CD4-positive, alpha-beta memory T cell (primary cell): ENCODE data around the gene ELFN1. TPM values are rescaled to one million over a fixed set of nuclear protein-coding genes. Genes with fewer than 3 reads are reported as not detected.

Source experiments
- CTCF ChIA-PET: fragments of 350-600 bp; sonication (Branson Sonifier 250); formaldehyde crosslinking; loops from one replicate; lab custom pipeline; 2021; ENCODE audit warnings: inconsistent platforms; ENCODE audit not compliant: partially characterized antibody; lab: Charles Lee
- POLR2A ChIA-PET: fragments of 350-600 bp; sonication (Branson Sonifier 250); formaldehyde crosslinking; loops from one replicate; lab custom pipeline; 2021; ENCODE audit not compliant: partially characterized antibody; lab: Charles Lee
- DNase-seq, 5 donors: peaks; one replicate each; pipeline versions ENCODE4 v3.0.0 to v3.0.0-alpha.2; 2020 to 2022; ENCODE audit warnings: mixed read lengths in 1 of 5
- H3K27ac ChIP-seq: one replicate; pipeline ENCODE4 v1.7.0; 2013; ENCODE audit warnings: low read depth, low read length
- H3K27me3 ChIP-seq: 2 replicates; pipeline ENCODE4 v1.7.0; 2013; ENCODE audit warnings: mild to moderate bottlenecking, low read length, moderate library complexity; ENCODE audit not compliant: insufficient read depth
- H3K36me3 ChIP-seq: 2 replicates; pipeline ENCODE4 v1.7.0; 2013; ENCODE audit warnings: mild to moderate bottlenecking, low read length, moderate library complexity; ENCODE audit not compliant: insufficient read depth
- H3K4me1 ChIP-seq: 2 replicates; pipeline ENCODE4 v1.7.0; 2013; ENCODE audit warnings: mild to moderate bottlenecking, low read length, moderate library complexity; ENCODE audit not compliant: insufficient read depth
- H3K4me3 ChIP-seq, 2 donors: one replicate each; pipeline ENCODE4 v1.7.0; 2013; ENCODE audit warnings: low read length in 2 of 2, mild to moderate bottlenecking in 1 of 2
- H3K9me3 ChIP-seq, 2 donors: one replicate each; pipeline ENCODE4 v1.7.0; 2013; ENCODE audit warnings: low read length in 2 of 2, control low read depth in 1 of 2; ENCODE audit not compliant: control insufficient read depth in 1 of 2
- H3K27ac Mint-ChIP-seq, 7 donors: one replicate each; pipeline ENCODE4 v1.8.0; 2020 to 2021; ENCODE audit warnings: mixed read lengths in 7 of 7, mild to moderate bottlenecking in 6 of 7, inconsistent platforms in 3 of 7, moderate library complexity in 3 of 7
- H3K27me3 Mint-ChIP-seq, 2 donors: one replicate each; pipeline ENCODE4 v1.8.0; 2020 to 2021; ENCODE audit warnings: mixed read lengths in 2 of 2
- H3K36me3 Mint-ChIP-seq, 2 donors: one replicate each; pipeline ENCODE4 v1.8.0; 2020 to 2021; ENCODE audit warnings: mixed read lengths in 2 of 2, inconsistent platforms in 1 of 2, mild to moderate bottlenecking in 1 of 2
- H3K4me1 Mint-ChIP-seq, 4 donors: one replicate each; pipeline ENCODE4 v1.8.0; 2020 to 2021; ENCODE audit warnings: mixed read lengths in 4 of 4, mild to moderate bottlenecking in 1 of 4
- H3K4me3 Mint-ChIP-seq, 8 donors: one replicate each; pipeline ENCODE4 v1.8.0; 2020 to 2021; ENCODE audit warnings: mixed read lengths in 8 of 8, mild to moderate bottlenecking in 7 of 8, moderate library complexity in 6 of 8, inconsistent platforms in 3 of 8
- H3K9me3 Mint-ChIP-seq, 8 donors: one replicate each; pipeline ENCODE4 v1.8.0; 2020 to 2021; ENCODE audit warnings: mixed read lengths in 8 of 8, mild to moderate bottlenecking in 5 of 8, inconsistent platforms in 3 of 8, moderate library complexity in 1 of 8
- intact Hi-C: fragments of 100-400 bp; cut with micrococcal nuclease; formaldehyde crosslinking; loops from one replicate; pipeline ENCODE4 v1.15.1; 2023
- polyA plus RNA-seq, 2 donors: library from polyadenylated mRNA; unstranded; fragments of 300-500 nt; fragmentation: Illumina TruSeq; gene quantifications; one replicate each; pipeline ENCODE4 v1.2.3, GENCODE V29; 2021
- total RNA-seq, 2 experiments: library from RNA; stranded (reverse); gene quantifications; one replicate each; pipeline ENCODE4 v1.2.3, GENCODE V29; 2021

The ELFN1 gene
- total and polyA plus RNA-seq, 4 experiments from 2014 or later = 0.12 TPM; not detected in 3

DNA sequence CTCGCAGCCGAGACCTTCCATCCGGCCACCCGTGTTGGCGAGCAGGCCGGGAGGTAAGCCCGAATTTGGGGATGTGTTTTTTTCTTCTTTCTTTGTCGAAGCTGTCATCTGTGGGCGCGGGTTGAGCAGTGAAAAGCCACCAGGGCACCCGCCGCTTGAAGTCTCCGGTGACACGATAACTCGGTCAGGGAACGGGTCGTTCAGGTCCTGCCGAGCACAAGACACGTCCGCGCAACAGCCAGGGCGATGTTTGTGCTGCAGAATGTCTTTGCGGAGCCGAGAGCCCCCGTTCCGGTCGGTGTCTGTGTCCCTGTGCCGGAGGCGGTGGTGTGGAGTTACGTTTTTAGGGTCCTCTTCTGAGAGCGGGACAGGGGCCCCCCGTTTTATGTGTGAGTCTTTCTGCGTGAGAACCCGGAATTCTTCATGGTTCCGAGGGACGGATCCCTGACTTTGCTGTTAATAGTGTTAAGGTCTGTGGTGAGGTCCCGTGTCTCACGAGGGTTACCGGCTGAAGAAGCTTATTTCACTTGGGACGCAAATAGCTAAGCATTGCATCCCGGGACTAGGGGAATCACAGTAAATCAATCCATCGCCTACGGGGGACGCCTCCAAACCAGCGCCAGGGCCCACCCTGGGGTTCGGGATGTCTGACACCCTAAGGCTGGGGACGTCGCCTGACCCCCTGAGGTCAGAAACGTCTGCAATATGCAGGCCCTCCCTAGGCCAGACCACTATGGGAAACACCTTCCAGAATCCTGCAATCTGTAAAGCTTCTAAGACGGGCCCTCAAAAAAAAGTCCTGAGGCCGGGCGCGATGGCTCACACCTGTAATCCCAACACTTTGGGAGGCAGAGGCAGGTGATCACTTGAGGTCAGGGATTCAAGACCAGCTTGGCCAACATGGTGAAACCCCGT lies 99.5 kb downstream of the ELFN1 start:
- Mint-ChIP-seq H3K36me3 (no peaks in the 10 kb centered on the region), H3K4me1 (no peaks in the 10 kb centered on the region), H3K9me3 (peaks cover 0 to 15% (median 5%) of the 10 kb centered on the region in 8 donors), H3K27ac (no peak overlapping the region), H3K27me3 (peaks cover 0 to 3% of the 10 kb centered on the region in 2 donors), H3K4me3 (no peak overlapping the region)
- POLR2A ChIA-PET = no interaction called here
- intact Hi-C loops = no loop called here
- H3K4me1 ChIP-seq = no peaks in the 10 kb centered on the region
- CTCF ChIA-PET = no interaction called here
- no peaks in the 10 kb centered on the region for H3K27me3 ChIP-seq
- H3K4me3 ChIP-seq = no peak overlapping the region
- H3K9me3 ChIP-seq = no peaks in the 10 kb centered on the region
- H3K36me3 ChIP-seq = no peaks in the 10 kb centered on the region
- no peak overlapping the region for H3K27ac ChIP-seq
- DNase-seq = peak in 1 of 5 donors; percentile 7

DNA sequence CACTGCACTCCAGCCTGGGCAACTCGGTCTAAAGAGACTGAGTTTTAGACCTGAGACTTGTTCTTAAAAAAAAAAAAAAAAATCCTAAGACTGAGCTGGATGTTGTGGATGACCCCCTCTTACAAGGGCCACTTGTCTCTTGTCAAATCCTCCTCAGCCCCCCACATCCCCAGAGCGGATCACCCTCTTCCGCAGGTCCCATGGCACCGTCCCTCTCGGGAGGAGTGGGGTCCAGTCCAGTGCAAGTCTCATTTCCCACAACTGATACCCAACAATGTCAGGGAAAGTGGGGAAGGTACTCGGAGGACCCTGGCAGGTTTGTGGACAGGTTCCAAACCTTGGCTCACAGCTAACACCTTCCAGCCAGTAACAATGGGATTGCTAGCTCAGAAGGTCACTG lies 100.3 kb downstream of the ELFN1 start:
- Histone ChIP-seq H3K4me3 (no peak overlapping the region), H3K27me3 (no peaks in the 10 kb centered on the region), H3K4me1 (no peaks in the 10 kb centered on the region), H3K36me3 (no peaks in the 10 kb centered on the region), H3K27ac (no peak overlapping the region), H3K9me3 (no peaks in the 10 kb centered on the region)
- H3K9me3 Mint-ChIP-seq = peaks cover 0 to 18% (median 6%) of the 10 kb centered on the region in 8 donors
- H3K27me3 Mint-ChIP-seq = peaks cover 0 to 3% of the 10 kb centered on the region in 2 donors
- no peak overlapping the region for H3K4me3 Mint-ChIP-seq
- DNase-seq = no peak
- H3K27ac Mint-ChIP-seq = no peak overlapping the region
- intact Hi-C loops = no loop called here
- POLR2A ChIA-PET = no interaction called here
- H3K36me3 Mint-ChIP-seq = no peaks in the 10 kb centered on the region
- H3K4me1 Mint-ChIP-seq = no peaks in the 10 kb centered on the region
- CTCF ChIA-PET = no interaction called here

DNA sequence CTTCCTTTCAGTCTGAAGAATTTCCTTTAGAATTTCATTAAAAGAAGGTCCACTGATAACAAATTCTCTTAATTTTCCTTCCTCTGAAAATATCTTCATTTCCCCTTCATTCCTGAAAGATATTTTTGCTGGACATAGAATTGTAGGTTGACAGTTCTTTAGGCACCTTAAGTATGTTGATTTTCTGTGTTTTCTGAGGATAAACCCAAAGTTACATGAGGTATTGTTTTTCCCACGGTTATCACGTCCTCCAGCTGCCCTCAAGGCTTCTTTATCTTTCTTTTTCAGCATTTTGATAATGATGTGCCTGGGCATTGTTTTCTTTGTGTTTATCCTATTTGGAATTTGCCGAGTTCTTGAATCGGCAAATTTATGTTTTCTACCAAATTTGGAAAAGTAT lies 105.3 kb downstream of the ELFN1 start:
- Mint-ChIP-seq H3K9me3 (peaks cover 0 to 36% (median 27%) of the 10 kb centered on the region in 8 donors), H3K36me3 (peaks cover 0 to 1% of the 10 kb centered on the region in 2 donors), H3K27me3 (peaks cover 4 to 6% of the 10 kb centered on the region in 2 donors), H3K4me3 (no peak overlapping the region), H3K27ac (no peak overlapping the region), H3K4me1 (no peaks in the 10 kb centered on the region)
- Histone ChIP-seq H3K9me3 (no peaks in the 10 kb centered on the region), H3K4me3 (no peak overlapping the region), H3K36me3 (no peaks in the 10 kb centered on the region), H3K27me3 (no peaks in the 10 kb centered on the region), H3K4me1 (no peaks in the 10 kb centered on the region), H3K27ac (no peak overlapping the region)
- intact Hi-C loops = no loop called here
- DNase-seq = no peak
- POLR2A ChIA-PET = no interaction called here
- CTCF ChIA-PET = no interaction called here

DNA sequence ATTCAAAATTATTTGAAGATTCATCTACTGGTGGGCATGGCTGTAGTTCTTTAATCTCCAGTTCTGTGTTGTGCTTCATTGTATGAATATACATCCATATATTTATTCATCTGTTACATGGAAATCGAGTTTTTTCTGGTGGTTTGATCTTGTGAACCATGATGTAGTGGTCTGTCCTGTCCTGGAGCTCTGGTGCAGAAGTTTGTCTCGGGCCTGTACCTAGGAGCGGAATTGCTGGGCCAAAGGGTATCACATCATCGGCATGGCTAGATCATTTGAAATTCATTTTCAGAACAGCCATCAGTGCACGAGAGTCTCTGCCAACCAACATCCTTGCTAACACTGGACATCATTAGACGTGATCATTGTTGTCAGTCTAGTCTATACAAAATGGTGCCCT lies 107.0 kb downstream of the ELFN1 start:
- no peaks in the 10 kb centered on the region for H3K4me1 ChIP-seq
- Mint-ChIP-seq H3K4me3 (peak overlapping the region in 1 of 8 donors; percentile 10), H3K27ac (no peak overlapping the region), H3K4me1 (no peaks in the 10 kb centered on the region), H3K9me3 (peaks cover 0 to 36% (median 27%) of the 10 kb centered on the region in 8 donors), H3K36me3 (peaks cover 0 to 1% of the 10 kb centered on the region in 2 donors), H3K27me3 (peaks cover 6 to 7% of the 10 kb centered on the region in 2 donors)
- H3K4me3 ChIP-seq = no peak overlapping the region
- no peak for DNase-seq
- H3K36me3 ChIP-seq = no peaks in the 10 kb centered on the region
- no peak overlapping the region for H3K27ac ChIP-seq
- ChIA-PET CTCF (no interaction called here), POLR2A (no interaction called here)
- H3K9me3 ChIP-seq = no peaks in the 10 kb centered on the region
- H3K27me3 ChIP-seq = no peaks in the 10 kb centered on the region
- intact Hi-C loops = no loop called here

DNA sequence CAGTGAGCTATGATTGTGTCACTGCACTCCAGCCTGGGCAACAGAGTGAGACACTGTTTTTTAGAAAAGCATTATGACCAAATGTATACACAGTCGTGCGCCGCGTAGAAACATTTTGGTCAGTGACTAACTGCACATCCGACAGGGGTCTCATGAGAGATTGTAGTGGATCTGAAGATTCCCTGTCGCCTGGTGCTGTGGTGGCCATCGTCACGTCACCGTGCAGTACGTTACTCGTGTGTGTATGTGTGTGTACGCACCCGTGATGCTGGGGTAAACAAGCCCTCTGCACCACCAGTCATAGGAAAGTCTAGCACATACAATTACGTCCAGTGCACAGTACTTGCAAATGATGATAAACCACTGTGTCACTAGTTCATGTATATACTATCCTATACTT lies 109.4 kb downstream of the ELFN1 start:
- Histone ChIP-seq H3K4me3 (no peak overlapping the region), H3K9me3 (no peaks in the 10 kb centered on the region), H3K36me3 (no peaks in the 10 kb centered on the region), H3K4me1 (no peaks in the 10 kb centered on the region), H3K27me3 (no peaks in the 10 kb centered on the region), H3K27ac (no peak overlapping the region)
- H3K4me1 Mint-ChIP-seq = no peaks in the 10 kb centered on the region
- CTCF ChIA-PET = no interaction called here
- H3K9me3 Mint-ChIP-seq = peaks cover 0 to 30% (median 24%) of the 10 kb centered on the region in 8 donors
- no peak for DNase-seq
- H3K4me3 Mint-ChIP-seq = no peak overlapping the region
- intact Hi-C loops = no loop called here
- H3K36me3 Mint-ChIP-seq = peaks cover 0 to 1% of the 10 kb centered on the region in 2 donors
- H3K27ac Mint-ChIP-seq = no peak overlapping the region
- POLR2A ChIA-PET = no interaction called here
- peaks cover 7 to 8% of the 10 kb centered on the region in 2 donors for H3K27me3 Mint-ChIP-seq

DNA sequence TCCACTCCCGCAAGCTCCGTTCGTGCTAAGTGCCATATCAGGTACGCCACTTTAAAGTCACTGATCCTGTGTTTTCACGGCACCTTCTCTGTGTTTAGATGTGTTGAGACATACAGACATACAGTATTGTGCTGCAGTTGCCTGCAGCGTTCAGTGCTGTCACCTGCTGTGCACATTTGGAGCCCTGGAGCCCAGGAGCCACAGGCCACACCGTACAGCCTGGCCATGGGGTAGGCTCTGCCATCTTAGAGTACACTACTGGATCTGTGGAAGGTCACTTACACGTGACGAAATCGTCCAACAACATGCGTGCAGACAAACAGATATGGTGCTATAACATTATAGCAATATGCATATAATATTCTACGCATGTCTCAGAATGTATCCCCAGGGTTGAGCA lies 111.3 kb downstream of the ELFN1 start:
- Histone ChIP-seq H3K36me3 (no peaks in the 10 kb centered on the region), H3K4me3 (no peak overlapping the region), H3K9me3 (no peaks in the 10 kb centered on the region), H3K27me3 (no peaks in the 10 kb centered on the region), H3K27ac (no peak overlapping the region), H3K4me1 (no peaks in the 10 kb centered on the region)
- Mint-ChIP-seq H3K27me3 (peaks cover 12 to 13% of the 10 kb centered on the region in 2 donors), H3K4me1 (peaks cover 0 to 4% (median 0%) of the 10 kb centered on the region in 4 donors), H3K27ac (no peak overlapping the region), H3K4me3 (no peak overlapping the region), H3K9me3 (peaks cover 0 to 26% (median 20%) of the 10 kb centered on the region in 8 donors), H3K36me3 (peaks cover 0 to 5% of the 10 kb centered on the region in 2 donors)
- CTCF ChIA-PET = no interaction called here
- POLR2A ChIA-PET = no interaction called here
- no peak for DNase-seq
- intact Hi-C loops = no loop called here

DNA sequence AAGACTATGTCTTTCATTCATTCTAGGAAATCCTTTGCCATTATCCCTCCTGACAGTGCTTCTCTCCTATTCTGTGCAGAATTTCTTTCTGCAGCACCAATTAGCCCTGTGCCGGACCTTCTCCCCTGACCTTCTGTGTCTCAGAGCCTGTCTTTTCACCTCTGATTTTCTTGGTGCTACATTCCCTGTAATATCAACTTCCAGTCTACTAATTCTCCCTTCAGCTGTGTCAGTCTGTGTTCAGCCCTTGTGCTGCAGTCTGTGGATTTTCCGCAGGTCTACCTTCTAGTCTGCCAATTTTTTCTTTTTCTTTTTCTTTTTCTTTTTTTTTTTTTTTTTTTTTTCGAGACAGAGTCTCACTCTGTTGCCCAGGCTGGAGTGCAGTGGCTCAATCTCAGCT lies 115.8 kb downstream of the ELFN1 start:
- POLR2A ChIA-PET = no interaction called here
- H3K27me3 ChIP-seq = no peaks in the 10 kb centered on the region
- H3K27ac Mint-ChIP-seq = peak overlapping the region in 1 of 7 donors; percentile 3
- no peak for DNase-seq
- peaks cover 11 to 13% of the 10 kb centered on the region in 2 donors for H3K27me3 Mint-ChIP-seq
- no peaks in the 10 kb centered on the region for H3K9me3 ChIP-seq
- H3K4me1 ChIP-seq = no peaks in the 10 kb centered on the region
- H3K27ac ChIP-seq = no peak overlapping the region
- H3K4me1 Mint-ChIP-seq = peaks cover 0 to 4% (median 0%) of the 10 kb centered on the region in 4 donors
- H3K4me3 ChIP-seq = no peak overlapping the region
- no peaks in the 10 kb centered on the region for H3K36me3 ChIP-seq
- H3K9me3 Mint-ChIP-seq = peaks cover 0 to 15% (median 9%) of the 10 kb centered on the region in 8 donors
- CTCF ChIA-PET = no interaction called here
- no peak overlapping the region for H3K4me3 Mint-ChIP-seq
- intact Hi-C loops = no loop called here
- H3K36me3 Mint-ChIP-seq = peaks cover 0 to 5% of the 10 kb centered on the region in 2 donors
